Activated CD4-positive, CD25-positive, alpha-beta regulatory T cell (primary cell): ENCODE results near the gene ACOT9.
"Not testable (repeated sequence)": the region's sequence is repeated elsewhere in the genome, so short reads cannot be mapped to it uniquely, and the experiment has no call there.

ENCODE experiments used
- DNase-seq, 4 experiments: peaks; one replicate each; lab custom pipeline; 2025; lab: John Stamatoyannopoulos, UW

ACOT9 gene

GRCh38 chrX:23765449-23765848 lies 22.4 kb upstream of the ACOT9 start:
- DNase-seq = no peak

GRCh38 chrX:23764188-23764984 lies 21.3 kb upstream of the ACOT9 start:
- DNase-seq = no peak

- DNase-seq = no peak
These were observed 16.7 kb upstream of the ACOT9 start for GRCh38 chrX:23759821-23760220.

- peak; percentile 13 to 42 (median 32) for DNase-seq
These were observed 13.1 kb upstream of the ACOT9 start for GRCh38 chrX:23756165-23756564.

- DNase-seq = no peak
These were observed 11.6 kb upstream of the ACOT9 start for GRCh38 chrX:23754664-23755063.

- no peak for DNase-seq
These were observed 9.8 kb upstream of the ACOT9 start for GRCh38 chrX:23752740-23753415.

- DNase-seq = no peak
These were observed 6.5 kb upstream of the ACOT9 start for GRCh38 chrX:23749576-23749975.

- no peak for DNase-seq
These were observed 6.1 kb upstream of the ACOT9 start for GRCh38 chrX:23749129-23749528.

GRCh38 chrX:23745786-23746185 lies 2.7 kb upstream of the ACOT9 start:
- no peak for DNase-seq

- not testable (repeated sequence) for DNase-seq
These were observed 521 bp upstream of the ACOT9 start for GRCh38 chrX:23743623-23743971.

GRCh38 chrX:23742174-23742696 lies 841 bp downstream of the ACOT9 start:
- peak in 1 of 4 experiments; percentile 1 for DNase-seq

- DNase-seq = no peak
These were observed 5.7 kb downstream of the ACOT9 start for GRCh38 chrX:23737413-23737812.

- no peak for DNase-seq
These were observed 7.0 kb downstream of the ACOT9 start for GRCh38 chrX:23736030-23736429.

GRCh38 chrX:23732704-23733103 lies 10.4 kb downstream of the ACOT9 start:
- DNase-seq = no peak

- DNase-seq = no peak
These were observed 11.1 kb downstream of the ACOT9 start for GRCh38 chrX:23731951-23732350.

- no peak for DNase-seq
These were observed 13.9 kb downstream of the ACOT9 start for GRCh38 chrX:23729214-23729613.

- DNase-seq = no peak
These were observed 15.9 kb downstream of the ACOT9 start for GRCh38 chrX:23727206-23727605.

- DNase-seq = no peak
These were observed 16.9 kb downstream of the ACOT9 start for GRCh38 chrX:23726191-23726590.

GRCh38 chrX:23720117-23720677 lies 22.9 kb downstream of the ACOT9 start:
- no peak for DNase-seq

GRCh38 chrX:23705235-23705634 lies 37.8 kb downstream of the ACOT9 start:
- DNase-seq = no peak

GRCh38 chrX:23704673-23705206 lies 38.3 kb downstream of the ACOT9 start:
- DNase-seq = no peak

- DNase-seq = no peak
These were observed 43.4 kb downstream of the ACOT9 start for GRCh38 chrX:23699636-23700194.
